Activated naive CD4-positive, alpha-beta T cell treated with anti-CD3 and anti-CD28 coated beads, Interleukin-2, amount 10 ng/mL, durations not matched to agents 7 days and 5 days (primary cell): ENCODE data around the gene CCDC167.

ENCODE experiments used
- CTCF ChIA-PET: fragments of 350-600 bp; sonication (Branson Sonifier 250); formaldehyde crosslinking; loops from one replicate; lab custom pipeline; 2021; ENCODE audit warnings: antibody characterized with exemption; lab: Charles Lee
- DNase-seq: peaks from one replicate; pipeline ENCODE4 v3.0.0-alpha.2; 2020
- H3K27ac Mint-ChIP-seq: one replicate; pipeline ENCODE4 v1.8.0; 2021; ENCODE audit warnings: mild to moderate bottlenecking, moderate library complexity, mixed read lengths
- H3K27me3 Mint-ChIP-seq: one replicate; pipeline ENCODE4 v1.8.0; 2021; ENCODE audit warnings: mild to moderate bottlenecking, mixed read lengths
- H3K36me3 Mint-ChIP-seq: one replicate; pipeline ENCODE4 v1.8.0; 2021; ENCODE audit warnings: mixed read lengths
- H3K4me1 Mint-ChIP-seq: one replicate; pipeline ENCODE4 v1.8.0; 2021; ENCODE audit warnings: mixed read lengths
- H3K4me3 Mint-ChIP-seq: one replicate; pipeline ENCODE4 v1.8.0; 2021; ENCODE audit warnings: mild to moderate bottlenecking, moderate library complexity, mixed read lengths
- H3K9me3 Mint-ChIP-seq: one replicate; pipeline ENCODE4 v1.8.0; 2021; ENCODE audit warnings: mixed read lengths

CCDC167 gene

DNA sequence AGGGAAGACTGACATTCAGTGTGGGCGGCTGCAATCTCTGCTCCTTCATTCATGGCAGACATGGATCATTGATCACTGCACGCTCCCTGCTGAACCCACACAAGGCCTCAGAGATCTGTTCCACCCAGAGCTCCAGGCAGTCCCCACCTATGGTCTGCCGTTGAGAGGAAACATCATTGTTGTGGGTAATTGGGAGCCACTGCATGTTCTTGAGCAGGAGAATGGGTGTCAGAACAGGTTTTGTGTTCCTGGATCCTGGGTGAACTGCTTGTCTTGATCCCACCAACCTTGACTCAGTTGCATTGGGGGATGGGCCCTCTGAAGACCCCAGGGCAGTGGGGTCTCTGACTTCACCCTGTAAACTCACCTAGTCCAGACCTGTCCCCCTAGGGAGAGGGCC, 23.1 kb upstream of the CCDC167 start:
- H3K36me3 Mint-ChIP-seq, result no peaks in the 10 kb centered on the region
- no peak overlapping the region for H3K4me3 Mint-ChIP-seq
- H3K27ac Mint-ChIP-seq, result no peak overlapping the region
- DNase-seq, result no peak
- no peaks in the 10 kb centered on the region for H3K9me3 Mint-ChIP-seq
- CTCF ChIA-PET, result interaction anchor here (0.9 to 1.0 kb wide), 2 partner anchors 8 to 43 kb away, joined by 3 read pairs; no protein-coding TSS in a partner anchor
- H3K27me3 Mint-ChIP-seq, result peaks cover 15% of the 10 kb centered on the region
- H3K4me1 Mint-ChIP-seq, result peaks cover 38% of the 10 kb centered on the region

DNA sequence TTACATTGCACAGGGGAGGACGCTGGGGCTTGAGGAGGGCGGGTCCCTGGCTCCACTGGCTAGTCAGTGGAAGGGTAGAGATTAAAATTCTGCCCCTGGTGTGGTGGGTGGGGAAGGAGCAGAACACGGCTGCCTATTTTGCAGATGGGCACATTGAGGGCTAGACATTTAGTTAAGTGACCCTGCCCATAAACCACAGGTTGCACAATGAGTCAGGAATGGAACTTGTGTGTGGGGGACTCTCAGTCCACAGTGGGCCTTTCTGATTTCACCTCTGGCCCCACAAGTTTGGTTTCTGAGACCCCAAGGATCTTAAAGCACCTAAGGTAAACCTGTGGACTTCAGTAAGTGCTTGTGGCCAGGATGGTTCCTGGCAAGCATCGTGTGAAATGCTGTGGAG, 22.0 kb upstream of the CCDC167 start:
- Mint-ChIP-seq H3K4me1 (peaks cover 47% of the 10 kb centered on the region), H3K4me3 (no peak overlapping the region), H3K27me3 (peaks cover 12% of the 10 kb centered on the region), H3K36me3 (no peaks in the 10 kb centered on the region), H3K27ac (no peak overlapping the region), H3K9me3 (no peaks in the 10 kb centered on the region)
- CTCF ChIA-PET, result no interaction called here
- no peak for DNase-seq

DNA sequence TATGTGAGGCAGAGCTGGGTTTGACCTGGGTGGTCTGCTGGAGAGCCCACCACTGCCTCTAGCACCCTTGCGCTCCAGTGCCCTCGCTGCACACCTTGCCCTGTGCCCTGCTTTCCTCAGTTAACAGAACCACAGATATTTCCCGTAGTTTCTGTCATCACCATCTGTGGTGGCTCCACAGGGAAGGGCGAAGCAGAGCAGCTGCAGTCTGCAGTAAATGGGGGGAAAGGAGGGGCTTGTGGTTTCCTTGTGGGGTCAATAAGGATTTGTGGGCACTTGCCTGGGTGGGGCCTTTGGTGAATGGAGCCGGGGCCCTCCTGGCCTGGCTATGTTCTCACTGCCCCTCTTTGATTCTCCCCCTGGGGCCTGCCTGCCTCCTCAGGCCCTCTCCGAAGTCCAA, 21.2 kb upstream of the CCDC167 start:
- no peak overlapping the region for H3K4me3 Mint-ChIP-seq
- H3K4me1 Mint-ChIP-seq, result peaks cover 52% of the 10 kb centered on the region
- DNase-seq, result no peak
- H3K36me3 Mint-ChIP-seq, result no peaks in the 10 kb centered on the region
- CTCF ChIA-PET, result no interaction called here
- no peaks in the 10 kb centered on the region for H3K9me3 Mint-ChIP-seq
- H3K27ac Mint-ChIP-seq, result no peak overlapping the region
- peaks cover 6% of the 10 kb centered on the region for H3K27me3 Mint-ChIP-seq

DNA sequence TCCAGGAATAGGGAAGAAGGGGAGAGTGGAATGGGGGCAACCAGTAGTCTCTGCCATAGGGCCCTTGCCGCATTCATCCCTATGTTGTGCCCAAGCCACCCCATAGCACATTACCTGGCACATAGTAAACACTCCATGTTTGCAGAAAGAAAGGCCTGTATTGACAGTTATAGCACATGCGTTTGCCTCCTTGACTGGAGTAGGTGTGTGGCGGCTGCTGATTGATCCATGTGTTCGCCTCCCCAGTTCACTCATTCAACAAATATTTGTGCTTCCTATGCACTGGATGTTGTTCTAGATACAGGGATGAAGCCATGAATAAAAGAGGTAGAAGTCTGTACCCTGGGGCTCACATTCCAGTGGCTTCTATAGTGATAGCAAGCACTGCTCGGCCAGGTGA, 19.8 kb upstream of the CCDC167 start:
- Mint-ChIP-seq H3K4me3 (no peak overlapping the region), H3K27me3 (no peaks in the 10 kb centered on the region), H3K36me3 (no peaks in the 10 kb centered on the region), H3K9me3 (no peaks in the 10 kb centered on the region), H3K4me1 (peaks cover 62% of the 10 kb centered on the region), H3K27ac (no peak overlapping the region)
- DNase-seq, result no peak
- CTCF ChIA-PET, result interaction anchor here (1.0 to 1.3 kb wide), 2 partner anchors 17 to 46 kb away, joined by 3 read pairs; no protein-coding TSS in a partner anchor

DNA sequence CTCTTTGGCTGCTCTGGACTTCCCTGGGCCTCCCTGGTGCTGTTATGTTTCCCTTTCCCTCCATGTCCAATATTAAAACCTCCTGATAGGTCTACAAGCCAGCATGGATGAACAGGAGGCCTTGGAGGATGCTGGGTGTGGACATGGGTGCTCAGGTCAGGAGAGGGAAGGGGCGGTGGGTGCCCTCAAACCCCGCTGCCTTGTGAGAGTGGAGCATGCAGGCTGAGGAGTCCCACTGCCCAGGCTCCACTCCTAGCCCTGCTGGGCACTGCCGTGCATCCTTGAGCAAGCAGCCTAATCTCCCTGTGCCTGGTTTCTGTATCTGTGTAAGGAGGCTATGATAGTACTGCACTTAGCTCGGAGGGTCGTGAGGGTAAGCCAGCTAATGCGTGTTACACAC, 18.4 kb upstream of the CCDC167 start:
- Mint-ChIP-seq H3K27ac (peak overlapping the region; percentile 98), H3K36me3 (no peaks in the 10 kb centered on the region), H3K9me3 (no peaks in the 10 kb centered on the region), H3K4me1 (peaks cover 74% of the 10 kb centered on the region), H3K27me3 (no peaks in the 10 kb centered on the region), H3K4me3 (peak overlapping the region; percentile 82)
- no peak for DNase-seq
- CTCF ChIA-PET, result interaction anchor here (1.0 to 3.9 kb wide), 4 partner anchors 10 to 53 kb away, joined by 4 to 34 read pairs (median 6); no protein-coding TSS in a partner anchor

DNA sequence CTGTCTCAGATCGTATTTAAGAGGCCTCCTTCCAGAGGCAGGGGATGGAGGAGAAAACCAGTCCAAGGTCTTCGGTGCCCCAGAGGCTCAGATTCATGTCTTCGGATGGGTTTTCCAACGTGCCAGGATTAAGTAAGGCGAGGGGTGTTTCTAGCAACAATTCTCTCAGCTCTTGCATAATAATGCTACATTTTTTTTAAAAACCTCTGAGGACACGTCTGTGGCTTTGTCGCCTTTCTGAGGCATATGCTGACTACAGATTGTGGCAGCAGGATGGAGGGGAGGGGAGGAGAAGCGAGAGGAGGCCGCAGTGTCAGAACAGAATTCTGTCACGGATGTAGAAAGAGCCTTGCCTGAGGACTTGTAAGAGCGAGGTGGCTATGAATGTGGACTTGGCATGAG, 17.7 kb upstream of the CCDC167 start:
- H3K4me3 Mint-ChIP-seq, result peak overlapping the region; percentile 82
- H3K36me3 Mint-ChIP-seq, result no peaks in the 10 kb centered on the region
- H3K27ac Mint-ChIP-seq, result peak overlapping the region; percentile 98
- no peaks in the 10 kb centered on the region for H3K9me3 Mint-ChIP-seq
- H3K27me3 Mint-ChIP-seq, result peaks cover 5% of the 10 kb centered on the region
- peaks cover 74% of the 10 kb centered on the region for H3K4me1 Mint-ChIP-seq
- CTCF ChIA-PET, result interaction anchor here (0.7 to 3.9 kb wide), 11 partner anchors 9 to 180 kb away, joined by 3 to 34 read pairs (median 4); partner anchors contain the start of gene MDGA1
- peak; percentile 85 for DNase-seq

DNA sequence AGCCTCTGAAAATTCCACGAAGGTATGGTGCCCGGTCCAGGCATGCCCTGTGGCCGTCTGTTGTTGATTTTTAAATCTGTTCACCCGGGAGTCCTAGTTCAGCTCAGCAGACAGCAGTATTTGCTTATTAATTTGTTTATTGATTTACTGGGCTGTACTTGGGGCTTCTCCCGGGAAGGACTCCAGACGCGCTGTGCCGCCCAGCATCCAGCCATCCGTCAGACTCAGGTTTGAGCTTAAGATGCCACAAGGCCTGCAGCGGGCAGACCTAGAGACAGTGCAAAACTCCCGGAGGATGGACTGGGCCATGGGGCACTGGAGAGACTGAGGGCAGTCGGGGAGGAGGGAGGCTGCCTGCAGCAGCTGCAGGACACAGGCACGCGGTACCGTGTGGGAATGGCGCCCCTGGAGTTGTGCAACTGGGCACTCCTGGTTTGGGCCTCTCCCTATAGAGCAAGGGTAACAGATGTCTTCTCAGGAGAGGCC, 17.3 kb upstream of the CCDC167 start:
- peak overlapping the region; percentile 98 for H3K27ac Mint-ChIP-seq
- no peaks in the 10 kb centered on the region for H3K9me3 Mint-ChIP-seq
- CTCF ChIA-PET, result interaction anchor here (0.7 to 3.9 kb wide), 12 partner anchors 9 to 181 kb away, joined by 3 to 34 read pairs (median 4); partner anchors contain the start of gene MDGA1
- H3K36me3 Mint-ChIP-seq, result no peaks in the 10 kb centered on the region
- H3K27me3 Mint-ChIP-seq, result peaks cover 8% of the 10 kb centered on the region
- peaks cover 73% of the 10 kb centered on the region for H3K4me1 Mint-ChIP-seq
- peak; percentile 36 for DNase-seq
- H3K4me3 Mint-ChIP-seq, result peak overlapping the region; percentile 82

DNA sequence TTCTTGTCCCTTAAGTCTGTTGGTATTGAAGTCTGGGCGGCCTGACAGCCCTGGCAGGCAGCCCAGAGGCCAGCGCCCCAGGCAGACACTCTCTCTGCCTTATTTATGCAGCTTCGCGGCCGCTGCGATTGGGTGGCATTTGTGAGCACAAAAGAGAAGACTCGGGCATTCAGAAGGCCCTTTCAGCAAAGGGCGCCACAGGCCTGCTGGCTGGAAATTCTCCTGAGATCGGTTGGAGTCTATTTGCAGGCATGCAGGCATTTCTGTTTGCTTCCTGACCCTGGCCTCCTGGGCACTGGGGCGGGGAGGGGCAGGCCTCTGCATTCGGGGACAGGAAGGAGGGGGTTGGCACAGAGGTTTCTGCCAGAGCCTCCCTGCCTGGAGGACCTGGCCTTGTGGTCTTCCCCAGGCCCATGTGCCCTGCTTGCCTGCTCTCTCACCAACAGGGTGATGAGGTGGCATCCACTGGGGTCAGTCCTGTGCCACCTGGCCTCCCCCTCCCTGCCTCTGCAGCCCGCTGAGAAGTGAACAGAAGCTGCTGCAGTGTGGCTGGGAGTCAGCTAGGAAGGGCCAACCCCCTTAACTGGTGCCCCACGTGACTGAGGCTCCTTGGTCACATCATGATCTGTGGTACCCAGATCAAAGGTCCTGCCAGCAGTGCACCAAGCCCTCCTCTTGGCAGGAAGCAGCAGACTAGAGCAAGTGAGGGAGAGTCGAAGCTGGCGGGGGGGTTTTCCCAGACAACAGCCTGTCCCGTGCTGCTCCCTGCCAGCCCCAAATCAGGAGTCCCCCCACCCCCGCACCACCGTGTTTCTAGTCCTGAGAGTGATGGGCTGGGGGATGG, 16.6 kb upstream of the CCDC167 start:
- peaks cover 73% of the 10 kb centered on the region for H3K4me1 Mint-ChIP-seq
- peak; percentile 95 for DNase-seq
- CTCF ChIA-PET, result interaction anchor here (0.9 to 3.9 kb wide), 10 partner anchors 8 to 181 kb away, joined by 3 to 34 read pairs (median 4); partner anchors contain the start of gene MDGA1
- H3K27ac Mint-ChIP-seq, result peak overlapping the region; percentile 98
- peaks cover 10% of the 10 kb centered on the region for H3K27me3 Mint-ChIP-seq
- no peaks in the 10 kb centered on the region for H3K9me3 Mint-ChIP-seq
- no peaks in the 10 kb centered on the region for H3K36me3 Mint-ChIP-seq
- peak overlapping the region; percentile 82 for H3K4me3 Mint-ChIP-seq

DNA sequence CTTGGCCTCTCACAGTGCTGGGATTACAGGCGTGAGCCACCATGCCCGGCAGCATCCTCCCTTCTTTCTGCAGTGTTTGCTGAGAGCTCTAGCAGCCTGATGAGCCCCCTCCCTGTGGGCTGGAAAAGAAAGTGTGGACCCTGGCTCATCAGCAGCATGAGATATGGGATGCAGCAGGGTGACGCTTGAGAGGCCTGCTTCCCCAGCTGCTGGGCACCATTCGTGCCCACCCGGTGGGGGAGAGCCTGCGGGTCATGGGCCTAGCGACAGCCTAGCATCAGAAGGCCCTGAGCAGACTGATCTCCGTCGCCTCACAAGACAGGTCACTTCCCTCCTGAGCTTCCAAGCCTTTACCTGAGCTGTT, 16.0 kb upstream of the CCDC167 start:
- peaks cover 68% of the 10 kb centered on the region for H3K4me1 Mint-ChIP-seq
- CTCF ChIA-PET, result interaction anchor here (1.1 to 3.9 kb wide), 4 partner anchors 12 to 50 kb away, joined by 3 to 34 read pairs (median 6); no protein-coding TSS in a partner anchor

DNA sequence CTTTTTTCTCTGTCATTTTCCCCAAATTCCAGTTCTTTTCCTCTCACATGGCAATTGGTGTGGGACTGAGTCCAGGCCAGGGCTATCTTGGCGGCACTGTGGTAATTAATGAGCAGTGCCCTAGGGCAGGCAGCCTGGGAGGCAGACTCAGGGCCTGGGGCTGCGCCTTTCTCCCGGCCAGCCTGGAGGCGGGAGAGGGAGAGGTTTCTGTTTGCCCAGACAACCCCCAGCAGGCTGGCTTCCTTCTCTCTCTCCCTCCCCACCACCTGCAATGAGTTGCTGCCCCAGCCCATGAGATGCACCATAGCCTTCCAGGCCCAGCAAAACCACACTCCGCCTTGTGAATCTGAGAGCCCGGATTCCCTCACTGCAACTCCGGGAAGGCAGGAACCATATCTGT, 15.1 kb upstream of the CCDC167 start:
- H3K27me3 Mint-ChIP-seq, result peaks cover 14% of the 10 kb centered on the region
- DNase-seq, result peak; percentile 34
- CTCF ChIA-PET, result interaction anchor here (0.9 to 1.4 kb wide), 2 partner anchors 13 to 24 kb away, joined by 3 to 5 read pairs; no protein-coding TSS in a partner anchor
- H3K36me3 Mint-ChIP-seq, result no peaks in the 10 kb centered on the region
- H3K27ac Mint-ChIP-seq, result peak overlapping the region; percentile 98
- H3K9me3 Mint-ChIP-seq, result no peaks in the 10 kb centered on the region
- H3K4me3 Mint-ChIP-seq, result peak overlapping the region; percentile 82
- H3K4me1 Mint-ChIP-seq, result peaks cover 67% of the 10 kb centered on the region

More for the DNA sequence above, 16.0 kb upstream of the CCDC167 start:
- peak overlapping the region; percentile 82 for H3K4me3 Mint-ChIP-seq
- no peaks in the 10 kb centered on the region for H3K9me3 Mint-ChIP-seq
- peak overlapping the region; percentile 98 for H3K27ac Mint-ChIP-seq
- H3K27me3 Mint-ChIP-seq, result peaks cover 10% of the 10 kb centered on the region
- no peak for DNase-seq
- H3K36me3 Mint-ChIP-seq, result no peaks in the 10 kb centered on the region

DNA sequence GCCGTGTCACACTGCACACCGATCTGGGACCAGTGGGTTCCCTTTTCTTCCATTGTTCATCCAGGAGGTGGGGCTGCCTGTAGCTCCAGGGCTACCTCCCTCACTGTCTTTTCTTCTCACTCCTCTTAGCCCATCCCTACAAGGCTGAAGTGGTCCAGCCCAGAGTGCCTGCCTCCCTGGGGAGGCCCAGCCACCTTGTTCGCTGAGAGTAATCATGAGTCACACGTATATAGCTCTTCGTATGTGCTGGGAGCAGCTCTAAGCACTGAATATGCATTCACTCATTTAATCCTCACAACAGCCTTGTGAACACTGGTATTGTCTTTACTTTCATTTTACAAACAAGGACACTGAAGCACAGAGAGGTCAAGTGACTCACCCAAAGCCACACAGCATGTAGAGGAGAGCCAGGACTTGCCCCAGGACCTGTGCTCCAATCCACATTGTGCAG, 14.7 kb upstream of the CCDC167 start:
- CTCF ChIA-PET, result interaction anchor here (0.9 to 1.4 kb wide), 2 partner anchors 12 to 23 kb away, joined by 3 to 5 read pairs; no protein-coding TSS in a partner anchor
- peaks cover 14% of the 10 kb centered on the region for H3K27me3 Mint-ChIP-seq
- DNase-seq, result peak; percentile 37
- no peaks in the 10 kb centered on the region for H3K9me3 Mint-ChIP-seq
- peaks cover 66% of the 10 kb centered on the region for H3K4me1 Mint-ChIP-seq
- H3K27ac Mint-ChIP-seq, result peak overlapping the region; percentile 98
- H3K36me3 Mint-ChIP-seq, result no peaks in the 10 kb centered on the region
- peak overlapping the region; percentile 82 for H3K4me3 Mint-ChIP-seq

DNA sequence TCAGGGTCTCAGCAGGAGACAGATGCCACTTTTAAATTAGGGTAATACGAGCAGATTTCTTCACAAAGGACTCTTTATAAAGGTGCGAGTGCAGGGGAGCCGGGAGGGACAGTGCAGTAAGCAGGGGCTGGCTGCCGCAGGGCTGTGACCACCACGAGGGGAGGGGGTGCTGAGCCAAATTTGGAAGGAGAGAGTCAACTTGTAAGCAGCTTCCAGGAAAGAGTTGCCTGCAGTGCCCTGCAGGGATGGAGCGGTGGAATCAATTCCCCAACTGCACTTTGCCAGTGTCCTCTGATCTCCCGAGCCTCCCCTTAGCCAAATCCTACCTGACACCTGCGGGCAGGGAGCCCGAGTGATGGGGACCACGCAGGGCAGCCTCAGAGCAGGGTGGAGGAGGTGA, 13.9 kb upstream of the CCDC167 start:
- H3K4me1 Mint-ChIP-seq, result peaks cover 62% of the 10 kb centered on the region

DNA sequence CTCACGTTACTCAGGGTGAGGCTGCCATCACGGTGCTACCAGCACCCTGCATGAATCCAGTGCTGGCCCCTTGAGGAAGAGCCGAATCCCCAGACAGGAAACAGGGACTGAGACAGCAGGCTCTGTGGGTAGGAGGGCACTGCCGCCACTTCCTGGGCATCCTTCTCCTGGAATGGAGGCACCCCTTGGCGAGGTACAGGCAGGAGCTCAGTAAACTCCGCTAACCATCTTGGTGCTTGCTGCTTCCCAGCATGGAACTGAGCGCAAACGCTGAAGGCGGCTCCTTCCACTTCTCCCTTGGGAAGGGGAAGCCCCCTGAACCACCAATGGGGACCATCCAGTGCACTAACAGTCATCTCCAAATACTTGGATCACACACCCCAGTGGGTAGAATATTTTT, 13.5 kb upstream of the CCDC167 start:
- H3K9me3 Mint-ChIP-seq, result no peaks in the 10 kb centered on the region
- H3K27ac Mint-ChIP-seq, result no peak overlapping the region
- peaks cover 14% of the 10 kb centered on the region for H3K27me3 Mint-ChIP-seq

More for the DNA sequence above, 13.9 kb upstream of the CCDC167 start:
- no peaks in the 10 kb centered on the region for H3K36me3 Mint-ChIP-seq
- no peak overlapping the region for H3K4me3 Mint-ChIP-seq
- peak overlapping the region; percentile 6 for H3K27ac Mint-ChIP-seq
- H3K9me3 Mint-ChIP-seq, result no peaks in the 10 kb centered on the region
- H3K27me3 Mint-ChIP-seq, result peaks cover 14% of the 10 kb centered on the region
- no peak for DNase-seq
- CTCF ChIA-PET, result interaction anchor here (0.9 kb wide), 1 partner anchor 9 kb away, joined by 3 read pairs; no protein-coding TSS in a partner anchor

More for the DNA sequence above, 13.5 kb upstream of the CCDC167 start:
- H3K36me3 Mint-ChIP-seq, result peaks cover 2% of the 10 kb centered on the region
- H3K4me1 Mint-ChIP-seq, result peaks cover 62% of the 10 kb centered on the region
- CTCF ChIA-PET, result interaction anchor here (0.7 to 1.2 kb wide), 3 partner anchors 8 to 25 kb away, joined by 3 to 4 read pairs (median 3); no protein-coding TSS in a partner anchor
- no peak for DNase-seq
- H3K4me3 Mint-ChIP-seq, result no peak overlapping the region
